GM21526 (cell line): ENCODE data around the gene TP53I11.

Source experiments
- ATAC-seq: cut with Tn5 transposase; IDR thresholded peaks from one replicate; pipeline ENCODE4 v1.9.1; 2021; ENCODE audit warnings: moderate library complexity; ENCODE audit not compliant: unreplicated experiment, low FRiP score

Gene TP53I11

GRCh38 chr11:44893846-44894617 lies 56.7 kb downstream of the TP53I11 start:
- ATAC-seq, result no peak

DNA sequence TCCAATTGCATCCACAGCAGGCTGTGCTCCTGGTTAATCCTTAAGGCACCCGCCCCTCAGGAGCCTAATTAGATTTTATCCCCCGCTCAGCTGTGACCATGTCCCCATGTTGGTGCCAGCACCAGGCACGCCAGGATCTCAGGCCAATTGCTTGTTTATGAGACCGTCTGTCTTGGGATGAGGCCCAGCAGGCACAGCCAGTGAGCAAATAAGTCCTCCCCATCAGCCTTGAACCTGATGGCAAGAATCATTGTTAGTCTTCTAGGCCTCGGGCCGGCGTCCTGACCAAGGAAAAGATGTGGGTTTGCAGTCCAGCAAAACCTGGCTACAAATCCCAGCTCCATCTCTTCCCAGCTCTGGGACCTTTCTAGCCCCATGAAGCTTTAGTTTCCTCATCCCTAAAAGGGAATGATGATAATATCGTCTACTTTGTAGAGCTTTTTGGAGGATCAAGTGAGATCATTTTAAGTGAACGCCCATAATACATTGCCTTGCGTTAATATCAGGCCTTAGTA lies 57.3 kb downstream of the TP53I11 start:
- no peak for ATAC-seq

GRCh38 chr11:44892843-44893242 lies 57.8 kb downstream of the TP53I11 start:
- ATAC-seq, result no peak

DNA sequence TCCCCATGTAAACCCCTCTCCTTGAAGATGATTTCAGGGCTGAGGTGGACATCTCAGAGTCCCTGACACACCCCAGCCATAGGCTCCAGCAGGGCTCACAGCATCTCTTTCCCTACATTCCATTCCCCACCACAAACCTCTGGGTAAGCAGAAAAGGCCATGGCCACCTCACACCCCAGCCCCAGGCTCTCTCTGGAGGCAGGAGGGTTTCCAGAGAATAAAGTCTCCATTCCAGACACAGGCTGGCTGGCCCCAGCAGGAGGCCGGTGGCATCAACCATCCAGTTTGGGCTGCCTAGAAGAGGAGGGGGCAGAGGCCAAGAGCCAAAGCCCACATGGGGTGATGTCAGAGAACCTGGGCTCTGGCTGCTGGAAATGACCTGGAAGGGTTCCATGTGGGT lies 61.4 kb downstream of the TP53I11 start:
- ATAC-seq, result no peak

DNA sequence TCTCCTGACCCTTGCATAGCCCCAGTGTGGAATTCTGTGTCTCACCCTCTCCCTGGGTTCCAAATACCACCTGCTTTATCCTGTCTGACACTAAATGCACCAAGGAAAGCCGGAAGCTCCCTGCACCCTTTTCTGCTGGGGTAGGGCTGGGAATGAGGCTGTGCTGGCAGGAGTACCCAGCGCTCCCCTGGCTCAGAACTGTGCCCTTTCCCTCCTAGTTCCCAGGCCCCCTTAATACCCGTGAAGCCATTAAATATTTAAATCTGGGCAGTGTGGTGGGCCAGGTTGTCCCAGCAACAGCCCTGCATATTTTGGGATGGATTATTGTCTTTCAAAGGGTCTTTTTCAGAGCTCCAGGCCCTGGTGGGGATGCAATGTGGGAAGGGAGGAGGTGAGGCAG lies 63.0 kb downstream of the TP53I11 start:
- ATAC-seq, result no peak

GRCh38 chr11:44886790-44887140 lies 63.9 kb downstream of the TP53I11 start:
- no peak for ATAC-seq

DNA sequence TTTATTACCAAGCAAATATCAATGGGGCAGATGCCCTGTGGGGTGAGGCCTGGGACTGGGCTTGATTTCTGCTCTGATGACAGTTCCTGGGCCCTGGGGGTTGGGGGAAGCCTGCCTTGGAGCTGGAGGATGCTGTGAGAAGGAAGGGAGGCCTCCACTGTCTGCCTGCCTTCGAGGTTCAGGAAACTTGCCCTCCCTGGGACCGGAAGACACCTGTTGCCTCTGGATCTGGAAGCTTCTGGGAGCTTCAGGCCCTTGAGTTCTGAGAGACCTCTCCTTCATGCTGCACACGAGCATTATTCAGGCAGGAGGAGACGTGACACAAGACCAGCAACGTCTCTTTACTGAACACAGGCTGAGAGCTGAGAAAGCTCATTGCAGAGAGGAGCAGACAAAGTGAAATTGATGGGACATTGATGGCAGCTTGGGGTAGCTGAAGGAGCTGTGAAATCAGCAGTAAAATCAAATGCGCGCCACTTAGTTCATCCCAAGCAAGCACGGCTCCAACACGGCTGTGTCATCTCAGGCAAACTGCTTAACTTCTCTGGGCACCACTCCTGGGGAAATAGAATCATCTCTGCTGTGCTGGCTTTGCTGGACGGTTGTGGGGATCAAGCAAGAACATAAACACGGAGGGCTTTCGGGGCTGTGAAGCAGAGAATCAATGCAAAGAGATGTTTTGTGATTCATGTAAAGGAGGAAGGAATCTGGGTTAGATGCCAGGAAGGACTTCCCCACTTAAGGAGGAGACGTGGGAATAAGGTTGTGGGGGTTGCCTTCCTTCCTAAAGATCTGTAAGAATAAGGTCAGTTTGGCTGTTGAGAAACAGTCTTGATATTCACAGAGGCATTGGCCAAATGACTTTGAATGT lies 64.5 kb downstream of the TP53I11 start:
- ATAC-seq, result no peak

GRCh38 chr11:44885065-44885810 lies 65.4 kb downstream of the TP53I11 start:
- ATAC-seq, result no peak

DNA sequence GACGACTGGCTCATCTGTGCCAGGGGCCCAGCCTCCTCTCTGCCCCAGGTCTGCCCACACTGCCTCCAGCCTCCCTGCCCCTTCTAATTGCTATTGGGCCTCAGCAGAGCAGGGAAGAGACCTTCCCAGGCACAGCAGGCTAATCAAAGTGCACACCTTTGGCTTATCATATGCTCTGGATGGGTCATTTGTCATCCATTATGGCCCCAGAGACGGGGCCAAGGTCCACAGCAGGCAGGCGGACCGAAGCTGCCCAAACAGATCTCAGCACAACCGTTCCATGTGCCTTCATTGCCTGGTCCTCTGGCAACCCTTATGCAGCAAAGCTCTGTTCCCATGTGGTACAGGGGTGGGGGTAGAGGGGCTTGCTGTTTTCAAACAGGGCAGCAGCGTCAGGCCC lies 66.6 kb downstream of the TP53I11 start:
- ATAC-seq, result no peak

GRCh38 chr11:44883277-44883676 lies 67.4 kb downstream of the TP53I11 start:
- ATAC-seq, result no peak
